Fibroblast of peridontal ligament (primary cell): ENCODE measurements around the gene UGT2B7.
"Not testable (repeated sequence)": the region's sequence is repeated elsewhere in the genome, so short reads cannot be mapped to it uniquely, and the experiment has no call there.

Experiments used
- DNase-seq: peaks from one replicate; pipeline ENCODE4 v3.0.0-alpha.2; 2010; ENCODE audit errors: extremely low read depth

Gene UGT2B7

DNA sequence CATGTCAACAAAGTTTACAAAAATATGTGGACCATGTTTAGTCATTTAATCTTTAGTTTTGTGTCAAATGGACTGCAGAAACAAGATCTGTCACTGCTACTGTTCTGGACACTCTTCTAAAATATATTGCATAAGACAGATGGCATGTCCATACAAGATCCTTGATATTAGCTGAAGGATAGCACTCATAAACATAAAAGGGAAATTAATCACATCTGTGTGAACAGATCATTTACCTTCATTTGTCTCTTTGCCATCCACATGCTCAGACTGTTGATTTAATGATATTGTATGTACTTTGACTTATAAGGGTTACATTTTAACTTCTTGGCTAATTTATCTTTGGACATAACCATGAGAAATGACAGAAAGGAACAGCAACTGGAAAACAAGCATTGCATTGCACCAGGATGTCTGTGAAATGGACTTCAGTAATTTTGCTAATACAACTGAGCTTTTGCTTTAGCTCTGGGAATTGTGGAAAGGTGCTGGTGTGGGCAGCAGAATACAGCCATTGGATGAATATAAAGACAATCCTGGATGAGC lies at the start of gene UGT2B7:
Gene UGT2B7, plus strand, starts transcription at position 364 of the 546 bp plus-strand sequence. Its CDS starts 47 bp downstream, at position 411.
- DNase-seq, result no peak

DNA sequence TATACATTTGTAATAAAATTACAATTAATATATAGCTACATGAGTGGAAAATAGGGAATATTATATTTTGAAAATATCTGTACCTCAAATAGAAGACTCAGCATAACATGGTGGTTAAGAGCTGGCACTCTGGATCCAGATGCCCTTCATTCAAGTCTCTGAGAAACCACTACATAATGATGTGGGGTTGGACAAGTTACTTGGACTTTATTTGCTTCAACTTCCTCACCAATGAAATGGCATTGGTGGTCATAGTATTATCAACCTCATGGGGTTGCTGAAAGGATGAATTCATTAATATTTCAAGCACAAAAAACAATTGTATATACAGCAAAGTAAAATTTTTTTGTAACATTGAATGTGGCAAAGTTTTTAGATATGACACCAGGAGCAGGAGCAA lies 46.4 kb upstream of the UGT2B7 start:
- no peak for DNase-seq

DNA sequence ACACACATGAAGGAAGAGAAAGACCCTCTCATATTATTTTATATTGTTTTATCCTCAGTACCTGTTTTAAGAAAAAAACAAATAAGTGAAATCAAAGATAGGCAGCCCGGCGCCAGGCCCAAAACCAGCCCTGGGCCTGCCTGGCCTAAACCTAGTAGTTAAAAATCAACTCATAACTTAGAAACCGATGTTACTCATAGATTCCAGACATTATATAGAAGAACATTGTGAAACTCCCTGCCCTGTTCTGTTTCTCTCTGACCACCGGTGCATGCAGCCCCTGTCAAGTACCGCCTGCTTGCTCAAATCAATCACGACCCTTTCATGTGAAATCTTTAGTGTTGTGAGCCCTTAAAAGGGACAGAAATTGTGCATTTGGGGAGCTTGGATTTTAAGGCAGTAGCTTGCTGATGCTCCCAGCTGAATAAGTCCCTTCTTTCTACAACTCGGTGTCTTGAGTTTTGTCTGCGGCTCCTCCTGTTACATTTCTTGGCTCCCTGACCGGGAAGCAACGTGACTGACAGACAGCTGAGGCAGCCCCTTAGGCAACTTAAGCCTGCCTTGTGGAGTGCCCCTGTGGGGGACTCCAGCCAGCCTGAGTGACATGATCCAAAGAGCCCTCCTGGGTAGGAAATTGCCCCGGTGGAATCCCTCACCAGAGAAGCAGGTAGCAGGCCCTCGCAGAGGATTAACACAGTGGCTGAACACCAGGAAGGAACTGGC lies 45.3 kb upstream of the UGT2B7 start:
- not testable (repeated sequence) for DNase-seq

DNA sequence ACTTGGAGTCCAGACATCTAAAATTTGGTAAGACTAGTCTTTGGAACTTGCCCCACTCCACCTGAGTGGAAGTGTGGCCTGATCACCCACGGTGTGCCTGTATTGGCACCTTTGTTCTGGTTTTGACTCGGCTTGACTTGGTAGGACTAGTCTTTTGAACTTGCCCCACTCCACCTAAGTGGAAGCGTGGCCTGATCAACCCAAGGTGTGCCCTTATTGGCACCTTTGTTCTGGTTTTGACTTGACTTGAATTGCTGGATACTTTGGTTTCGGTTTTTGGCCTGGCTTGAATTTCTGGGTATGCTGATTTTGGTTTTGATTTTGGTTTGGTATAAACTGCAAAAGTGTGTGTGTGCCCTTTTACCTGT lies 44.7 kb upstream of the UGT2B7 start:
- no peak for DNase-seq

DNA sequence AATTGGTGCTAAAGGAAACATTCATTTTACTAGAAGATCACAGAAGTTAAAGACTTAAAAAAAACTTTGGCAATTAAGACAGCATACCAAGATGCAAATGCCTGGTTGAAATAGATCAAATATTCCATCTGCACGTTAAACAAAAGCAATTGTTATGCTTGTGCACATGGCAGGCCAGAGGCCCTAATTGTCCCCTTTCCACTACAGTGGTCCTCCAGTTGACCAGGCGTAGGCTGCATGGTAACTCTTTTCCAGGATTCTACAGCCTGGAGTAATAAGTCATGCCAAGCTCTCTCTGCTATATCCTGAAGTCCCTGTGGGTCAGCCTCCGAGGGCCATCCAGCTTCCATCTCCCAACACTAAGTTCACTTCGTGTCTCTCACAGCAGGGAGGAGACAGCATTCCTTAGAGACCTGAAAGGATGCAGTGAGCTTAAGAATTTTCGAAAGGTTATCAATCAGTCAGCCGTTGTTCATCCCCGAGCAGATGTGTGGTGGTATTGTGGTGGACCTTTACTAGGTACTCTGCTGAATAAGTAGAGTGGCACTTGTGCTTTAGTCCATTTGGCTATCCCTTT lies 42.9 kb upstream of the UGT2B7 start:
- DNase-seq, result not testable (repeated sequence)

DNA sequence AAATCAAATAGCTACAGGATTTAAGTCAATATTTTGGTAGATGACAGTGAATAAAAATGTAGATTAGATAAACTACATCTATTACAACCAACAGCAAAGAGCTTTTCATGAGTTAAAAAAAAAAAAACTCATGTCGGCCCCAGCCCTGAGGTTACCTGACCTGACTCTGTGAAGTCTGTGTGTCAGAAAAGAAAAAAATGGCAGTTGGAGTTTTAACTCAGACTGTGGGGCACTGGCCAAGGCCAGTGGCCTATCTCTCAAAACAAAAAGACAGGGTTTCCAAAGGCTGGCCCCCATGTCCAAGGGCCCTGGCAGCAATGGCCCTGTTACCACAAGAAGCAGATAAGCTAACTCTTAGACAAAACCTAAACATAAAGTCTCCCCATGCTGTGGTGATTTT lies 42.2 kb upstream of the UGT2B7 start:
- DNase-seq, result not testable (repeated sequence)

DNA sequence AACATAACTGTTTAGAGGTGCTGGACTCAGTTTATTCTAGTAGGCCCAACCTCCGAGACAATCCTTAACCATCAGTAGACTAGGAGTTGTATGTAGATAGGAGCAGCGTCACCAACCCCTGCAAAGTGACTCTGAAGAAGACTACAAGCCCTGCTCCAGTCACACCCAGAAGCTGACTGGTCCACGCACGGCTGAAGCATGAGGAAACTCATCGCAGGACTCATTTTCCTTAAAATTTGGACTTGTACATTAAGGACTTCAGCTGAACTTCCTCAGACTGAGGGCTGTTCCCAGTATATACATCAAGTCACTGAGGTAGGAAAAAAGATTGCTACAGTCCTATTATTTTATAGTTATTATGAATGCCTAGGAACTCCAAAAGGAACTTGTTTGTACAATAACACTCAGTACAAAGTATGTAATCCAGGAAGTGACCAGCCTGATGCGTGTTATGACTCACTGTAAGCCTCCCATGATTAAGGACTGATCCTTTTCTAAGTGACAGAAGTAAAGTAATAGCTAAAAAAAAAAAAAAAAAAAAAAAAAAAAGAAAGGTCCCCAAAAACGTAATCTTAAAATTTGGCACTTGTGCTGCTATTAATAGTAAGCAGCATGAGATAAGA lies 41.6 kb upstream of the UGT2B7 start:
- DNase-seq, result peak; percentile 42

DNA sequence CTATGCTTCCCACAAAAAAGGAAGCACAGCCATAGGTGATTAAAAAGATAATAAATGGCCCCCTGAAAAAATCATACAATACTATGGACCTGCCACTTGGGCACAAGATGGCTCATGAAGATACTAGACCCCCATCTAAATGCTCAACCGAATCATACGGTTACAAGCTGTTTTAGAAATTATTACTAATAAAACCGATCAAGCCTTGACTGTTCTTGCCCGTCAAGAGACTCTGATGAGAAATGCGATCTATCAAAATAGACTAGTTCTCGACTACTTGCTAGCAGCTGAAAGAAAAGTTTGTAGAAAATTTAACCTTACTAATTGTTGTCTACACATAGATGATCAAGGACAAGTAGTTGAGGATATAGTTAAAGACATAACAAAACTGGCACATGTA lies 40.1 kb upstream of the UGT2B7 start:
- DNase-seq, result no peak

DNA sequence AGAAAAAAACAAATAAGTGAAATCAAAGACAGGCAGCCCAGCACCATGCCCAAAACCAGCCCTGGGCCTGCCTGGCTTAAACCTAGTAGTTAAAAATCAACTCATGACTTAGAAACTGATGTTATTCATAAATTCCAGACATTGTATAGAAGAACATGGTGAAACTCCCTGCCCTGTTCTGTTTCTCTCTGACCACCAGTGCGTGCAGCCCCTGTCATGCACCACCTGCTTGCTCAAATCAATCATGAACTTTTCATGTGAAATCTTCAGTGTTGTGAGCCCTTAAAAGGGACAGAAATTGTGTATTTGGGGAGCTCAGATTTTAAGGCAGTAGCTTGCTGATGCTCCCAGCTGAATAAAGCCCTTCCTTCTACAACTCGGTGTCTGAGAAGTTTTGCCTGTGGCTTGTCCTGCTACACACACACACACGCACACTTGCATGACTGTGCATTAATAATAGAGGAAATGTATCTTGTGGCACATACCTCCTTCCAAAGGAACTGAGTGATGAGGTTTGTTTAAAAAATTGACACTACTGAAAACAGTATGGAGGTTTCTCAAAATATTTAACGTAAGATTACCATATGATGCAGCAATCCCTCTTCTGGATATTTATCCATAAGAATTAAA lies 39.2 kb upstream of the UGT2B7 start:
- no peak for DNase-seq

DNA sequence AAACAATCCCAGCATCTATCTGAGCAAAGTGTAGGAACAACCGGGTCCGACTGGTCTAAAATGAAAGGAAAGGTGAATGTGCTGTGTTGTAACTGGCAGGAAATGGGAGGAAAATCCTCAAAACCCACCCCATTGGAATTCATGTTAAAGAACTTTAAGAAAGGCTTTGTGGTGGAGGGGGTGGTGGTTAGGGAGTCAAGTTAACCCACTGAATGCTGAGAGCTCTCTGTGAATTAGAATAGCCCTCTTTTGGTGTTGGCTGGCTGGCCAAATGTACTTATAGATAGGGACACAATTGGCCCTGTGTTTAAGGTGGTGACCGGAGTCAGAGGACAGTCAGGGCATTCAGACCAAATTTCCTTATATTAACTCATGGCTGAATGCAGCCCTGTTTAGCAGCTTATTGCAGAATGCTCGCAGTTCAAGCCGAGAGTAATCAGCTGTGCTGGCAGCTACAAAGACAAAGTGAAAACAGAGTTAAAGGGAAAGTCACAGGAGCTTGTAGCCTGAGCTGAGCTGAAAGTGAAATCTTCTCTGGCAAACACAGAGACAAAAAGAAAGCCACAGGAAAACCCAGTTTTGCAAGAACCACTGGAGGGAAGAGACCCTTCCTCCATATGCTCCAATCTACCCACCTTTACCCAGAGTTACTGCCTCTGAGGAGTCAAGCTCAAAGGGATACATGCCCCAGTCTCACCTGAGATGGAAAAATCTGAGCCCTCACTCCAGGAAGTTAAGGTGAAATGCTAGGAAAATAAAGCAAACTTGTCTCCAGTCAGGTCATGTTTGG lies 38.5 kb upstream of the UGT2B7 start:
- DNase-seq, result peak; percentile 20

DNA sequence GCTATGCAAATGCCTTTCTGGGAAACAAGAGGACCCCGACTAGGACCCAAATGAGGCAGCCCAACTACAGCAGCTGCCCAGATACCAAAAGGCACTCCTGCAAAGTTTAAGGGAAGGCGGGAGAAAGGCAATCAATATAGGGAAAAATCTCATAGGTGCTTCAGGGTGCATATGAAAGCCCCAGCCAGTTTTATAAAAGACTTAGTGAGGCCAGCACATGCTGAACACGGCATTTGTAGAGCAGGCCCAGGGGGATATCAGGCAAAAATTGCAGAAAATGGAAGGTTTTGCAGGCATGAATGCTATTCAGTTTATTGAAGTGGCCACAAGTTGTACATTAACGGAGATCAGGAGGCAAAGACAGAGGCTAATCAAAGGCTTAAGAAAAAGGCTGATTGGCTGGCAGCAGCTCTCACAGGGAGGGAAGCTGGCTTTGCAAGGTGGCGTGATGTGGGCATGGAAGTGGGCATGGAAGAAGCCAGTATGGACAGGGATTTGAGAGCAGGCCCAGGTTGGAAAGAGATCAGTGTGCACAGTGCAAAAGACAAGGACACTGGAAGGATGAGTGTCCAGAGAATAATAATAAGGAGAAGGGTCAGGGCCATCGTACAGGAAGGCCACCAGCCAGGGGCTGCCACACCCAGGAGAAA lies 37.7 kb upstream of the UGT2B7 start:
- no peak for DNase-seq

DNA sequence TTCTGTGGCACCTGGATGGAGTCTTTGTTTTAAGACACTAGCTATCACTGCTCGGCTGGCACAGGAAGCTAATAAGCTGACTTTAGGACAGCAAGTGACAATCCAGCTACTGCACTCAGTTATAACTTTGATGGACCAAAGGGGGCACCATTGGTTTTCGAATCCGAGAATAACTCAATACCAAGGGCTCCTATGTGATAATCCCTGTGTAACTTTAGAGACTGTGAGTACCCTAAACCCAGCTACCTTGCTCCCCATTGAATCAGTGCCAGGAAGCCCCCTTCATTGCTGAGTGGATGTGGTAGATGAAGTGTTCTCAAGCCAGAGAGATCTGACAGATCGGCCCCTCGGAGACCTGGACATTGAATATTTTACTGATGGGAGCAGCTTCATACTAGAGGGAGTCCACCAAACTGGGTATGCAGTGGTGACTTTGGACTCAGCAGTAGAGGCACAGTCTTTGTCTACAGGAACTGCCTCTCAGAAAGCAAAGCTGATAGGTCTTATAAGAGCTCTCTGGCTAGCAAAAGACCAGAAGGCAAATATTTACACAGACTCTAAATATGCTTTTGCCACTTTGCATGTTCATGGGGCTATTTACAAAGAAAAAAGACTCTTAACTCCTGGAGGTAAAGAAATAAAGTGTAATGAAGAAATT lies 35.5 kb upstream of the UGT2B7 start:
- DNase-seq, result no peak

DNA sequence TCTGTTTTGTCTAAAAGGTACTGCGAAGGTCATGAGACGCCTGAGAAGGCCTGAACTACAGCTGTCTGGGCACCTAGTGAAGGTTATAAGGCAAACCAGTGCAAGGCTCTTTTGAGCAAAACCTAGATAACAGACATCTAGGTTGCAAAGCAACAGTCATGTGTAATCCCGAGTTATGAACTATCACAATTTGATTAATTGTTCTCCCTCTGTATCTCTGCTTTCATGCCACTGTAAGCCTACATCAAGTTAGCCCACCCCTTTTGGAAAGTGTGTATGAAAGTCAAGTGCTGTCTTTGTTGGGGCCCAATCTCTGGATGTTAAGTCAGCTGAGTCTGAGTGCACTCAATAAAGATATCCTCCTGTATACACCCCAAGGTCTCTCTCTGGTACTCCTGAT lies 31.9 kb upstream of the UGT2B7 start:
- no peak for DNase-seq

DNA sequence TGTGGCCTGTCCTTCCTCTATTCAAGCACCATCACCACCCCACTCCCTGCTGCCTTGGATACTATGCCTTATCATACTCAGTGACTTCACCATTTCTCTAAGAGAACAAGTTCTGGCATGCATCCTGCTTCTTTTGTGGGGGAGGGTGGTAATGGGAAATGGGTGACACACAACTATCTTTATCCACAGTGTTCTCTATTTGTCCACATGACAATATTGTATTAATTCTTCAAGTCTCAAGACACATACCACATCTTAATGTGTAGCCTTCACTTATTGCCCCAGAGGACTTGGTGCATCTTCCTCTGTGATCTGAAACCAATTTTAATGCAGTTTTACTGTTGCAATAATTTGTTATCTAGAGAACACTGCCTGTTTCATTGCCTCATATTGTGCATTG lies 29.3 kb upstream of the UGT2B7 start:
- no peak for DNase-seq

DNA sequence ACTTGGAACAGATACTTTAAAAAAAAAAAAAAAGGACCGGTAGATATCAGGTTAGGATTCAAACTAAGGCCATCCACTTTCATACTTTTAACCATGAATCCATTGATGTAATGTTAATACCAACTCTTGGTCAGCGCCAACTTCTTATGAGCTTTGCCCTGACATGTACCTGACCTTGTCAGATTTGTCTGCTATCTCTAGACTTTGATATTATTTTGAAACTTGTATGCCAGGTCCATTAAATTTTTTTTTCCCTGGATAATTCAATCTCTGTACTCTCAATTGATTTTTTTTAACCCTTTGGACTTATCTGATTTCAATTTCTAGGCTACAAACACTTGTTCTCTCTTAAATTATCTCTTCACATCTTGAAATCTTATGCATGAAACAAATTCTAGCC lies 27.2 kb upstream of the UGT2B7 start:
- no peak for DNase-seq

DNA sequence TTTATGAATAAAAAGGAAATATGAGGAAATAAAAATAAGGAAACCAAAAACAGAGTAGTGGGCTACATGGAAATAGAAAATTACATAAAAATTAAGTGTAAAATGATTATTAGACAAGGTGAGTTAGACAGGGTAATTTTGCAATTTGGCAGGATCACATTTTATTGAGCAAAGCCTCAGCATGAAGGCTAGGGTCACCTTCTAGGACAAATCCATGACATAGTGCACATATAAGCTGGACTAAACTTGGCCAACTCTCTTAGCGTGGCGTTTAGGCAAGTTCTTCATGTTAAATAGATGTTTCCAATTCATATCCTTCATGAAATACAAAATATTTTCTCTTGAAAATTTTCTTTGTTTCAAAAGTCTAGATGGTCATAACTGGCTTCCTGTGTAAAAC lies 25.7 kb upstream of the UGT2B7 start:
- no peak for DNase-seq

DNA sequence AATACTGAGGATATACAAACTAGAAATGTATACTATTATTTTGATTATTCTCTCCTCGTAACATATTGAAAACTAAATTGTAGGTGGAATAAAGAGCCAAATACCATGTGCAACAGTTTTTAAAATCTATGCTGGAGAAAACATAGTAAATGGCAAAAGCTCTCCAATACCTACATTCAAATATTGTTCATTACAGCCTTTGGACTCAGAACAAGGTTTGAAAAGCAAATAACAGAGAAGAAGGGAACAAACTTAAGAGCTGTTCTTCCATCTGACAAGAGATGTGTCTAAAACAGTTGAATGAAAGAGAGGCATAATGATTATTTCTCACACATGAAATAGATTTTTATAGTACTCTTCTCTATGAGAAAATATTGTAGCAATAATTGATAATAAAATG lies 25.0 kb upstream of the UGT2B7 start:
- no peak for DNase-seq

DNA sequence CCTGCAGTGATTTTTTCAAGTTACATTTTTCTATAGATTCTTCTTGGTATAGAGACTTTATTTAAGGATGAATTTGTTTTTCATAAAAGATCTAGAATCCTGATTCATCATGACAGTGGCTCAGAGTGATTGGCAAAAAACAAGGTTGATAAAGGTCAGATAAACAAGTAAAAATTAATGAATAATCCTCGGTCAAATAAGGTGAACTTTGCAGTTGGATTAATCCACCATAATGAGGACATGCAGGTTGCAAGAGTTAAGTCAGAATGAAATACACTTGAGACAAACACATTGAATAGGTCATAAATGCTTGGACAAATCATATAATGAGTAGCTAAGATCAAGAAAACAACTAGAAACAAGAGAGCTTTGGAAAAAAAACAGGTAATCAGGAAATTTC lies 22.9 kb upstream of the UGT2B7 start:
- no peak for DNase-seq

DNA sequence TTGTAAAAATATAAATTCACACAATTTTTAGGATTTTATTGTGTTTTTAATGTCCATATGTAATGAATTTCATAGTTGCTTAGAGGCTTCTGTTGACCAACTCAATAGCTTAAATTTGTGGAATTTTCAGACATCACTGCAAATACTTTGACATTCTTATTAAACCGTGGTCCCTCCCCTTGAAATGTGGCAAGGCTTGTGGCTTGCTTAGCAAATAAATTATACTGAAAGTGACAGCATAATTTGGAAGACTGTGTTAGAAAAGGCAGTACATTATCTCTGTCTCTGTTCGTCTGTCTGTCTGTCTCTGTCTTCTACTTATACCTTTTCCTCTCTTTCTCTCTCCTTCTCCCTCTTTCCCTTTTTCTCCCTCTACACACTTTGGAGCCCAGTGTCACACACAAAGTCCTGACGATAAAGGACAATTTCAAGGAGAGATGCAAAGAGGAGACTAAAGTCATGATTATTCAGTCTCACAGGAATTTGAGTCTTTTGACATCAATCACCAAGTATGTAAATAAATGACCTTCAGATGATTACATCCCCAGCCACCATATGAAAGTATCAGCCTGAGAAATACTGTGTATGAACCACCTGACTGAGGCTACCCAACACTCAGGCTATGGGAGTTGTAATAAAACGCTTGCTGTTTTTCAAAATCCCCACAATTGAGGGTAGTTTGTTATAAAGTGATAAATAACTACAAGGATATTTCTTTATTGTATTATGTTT lies 21.0 kb upstream of the UGT2B7 start:
- no peak for DNase-seq

DNA sequence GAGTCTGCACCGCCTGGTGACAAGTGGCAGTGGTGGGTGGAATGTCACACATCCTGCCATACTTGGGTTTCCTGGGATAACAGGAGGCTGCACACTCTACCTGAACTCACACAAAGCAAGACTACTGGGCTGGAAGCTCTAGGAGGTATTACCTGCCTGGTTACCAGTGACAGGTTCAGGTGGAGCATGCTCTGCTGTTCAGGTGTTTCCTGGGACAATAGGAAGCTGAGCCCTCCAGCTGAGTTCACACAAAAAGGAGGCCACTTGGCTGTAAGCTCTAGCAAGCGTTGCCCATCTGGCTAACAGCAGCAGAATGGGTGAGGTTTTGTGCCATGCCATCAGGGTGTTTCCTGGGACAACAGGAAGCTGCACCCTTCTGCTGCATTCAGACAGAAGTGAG lies 17.4 kb upstream of the UGT2B7 start:
- no peak for DNase-seq
